ENCODE data around the gene PSMB8.

The PSMB8 gene

DNA sequence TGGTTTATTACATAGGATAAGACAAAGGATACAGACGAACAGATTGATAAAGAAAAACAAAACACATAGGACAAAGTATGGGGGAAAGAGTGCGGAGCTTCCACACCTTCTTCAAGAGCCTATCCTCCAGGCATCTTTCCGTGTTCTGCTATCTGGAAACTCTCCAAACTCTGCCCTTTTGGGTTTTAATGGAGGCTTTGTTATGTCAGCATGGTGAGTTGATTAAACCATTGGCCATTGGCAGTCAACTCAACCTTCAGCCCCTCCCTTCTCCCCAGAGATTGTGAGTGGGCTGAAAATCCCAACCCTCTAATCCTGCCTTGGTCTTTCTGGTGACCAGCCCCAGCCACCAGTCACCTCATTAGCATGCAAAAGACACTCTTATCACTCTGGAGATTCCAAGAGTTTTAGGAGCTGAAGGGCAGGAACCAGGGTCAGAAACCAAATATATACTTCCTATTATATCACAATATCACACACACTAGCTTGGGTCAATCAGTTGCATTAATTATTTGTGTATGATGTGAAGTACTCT is 50.9 kb downstream of the PSMB8 start:
- no peak for DNase-seq

All from NCI-H1092 (cell line).